ENCODE results near the gene REG1B.

- no peak for TF ChIP-seq POLR2A (IDR thresholded peaks at IDR 0.05; ENCODE audit: low read depth, low read length)
- no peak for TF ChIP-seq POLR2AphosphoS5 (IDR thresholded peaks at IDR 0.05; ENCODE audit: low read depth, low read length)
Measured at GRCh38 chr2:79041032-79041448, 46.8 kb downstream of the REG1B start.

Measured in GM12892 (cell line).